GM19238 (cell line): ENCODE measurements around the gene ZNF133.
"Not testable (repeated sequence)": the region's sequence is repeated elsewhere in the genome, so short reads cannot be mapped to it uniquely, and the experiment has no call there.

Experiments
- DNase-seq: peaks from one replicate; pipeline ENCODE4 v3.0.0; 2011; ENCODE audit warnings: low spot score; ENCODE audit not compliant: insufficient read length

Gene ZNF133

GRCh38 chr20:18287915-18288748 lies at the start of gene ZNF133:
TSS of gene ZNF133 (plus strand) at chr20:18288527. CDS start at chr20:18305687, 17,160 bp downstream.
- DNase-seq, result peak; percentile 88

- DNase-seq, result no peak
Observed at GRCh38 chr20:18240997-18241396, 47.3 kb upstream of the ZNF133 start.

GRCh38 chr20:18243802-18244201 lies 44.5 kb upstream of the ZNF133 start:
- DNase-seq, result no peak

GRCh38 chr20:18248545-18248944 lies 39.8 kb upstream of the ZNF133 start:
- DNase-seq, result not testable (repeated sequence)

- no peak for DNase-seq
Observed at GRCh38 chr20:18250217-18250616, 38.1 kb upstream of the ZNF133 start.

- no peak for DNase-seq
Observed at GRCh38 chr20:18252597-18253451, 35.5 kb upstream of the ZNF133 start.

- no peak for DNase-seq
Observed at GRCh38 chr20:18254615-18255014, 33.7 kb upstream of the ZNF133 start.

- DNase-seq, result no peak
Observed at GRCh38 chr20:18255526-18255925, 32.8 kb upstream of the ZNF133 start.

- DNase-seq, result no peak
Observed at GRCh38 chr20:18256440-18257090, 31.8 kb upstream of the ZNF133 start.

GRCh38 chr20:18258126-18258860 lies 30.0 kb upstream of the ZNF133 start:
- no peak for DNase-seq

GRCh38 chr20:18259730-18260129 lies 28.6 kb upstream of the ZNF133 start:
- DNase-seq, result no peak

- DNase-seq, result no peak
Observed at GRCh38 chr20:18263723-18264122, 24.6 kb upstream of the ZNF133 start.

GRCh38 chr20:18265441-18265840 lies 22.9 kb upstream of the ZNF133 start:
- no peak for DNase-seq

- no peak for DNase-seq
Observed at GRCh38 chr20:18266282-18266681, 22.0 kb upstream of the ZNF133 start.

- no peak for DNase-seq
Observed at GRCh38 chr20:18267815-18268214, 20.5 kb upstream of the ZNF133 start.

GRCh38 chr20:18271160-18271559 lies 17.2 kb upstream of the ZNF133 start:
- no peak for DNase-seq

- no peak for DNase-seq
Observed at GRCh38 chr20:18272451-18272850, 15.9 kb upstream of the ZNF133 start.

GRCh38 chr20:18273738-18274137 lies 14.6 kb upstream of the ZNF133 start:
- no peak for DNase-seq

GRCh38 chr20:18275960-18276359 lies 12.4 kb upstream of the ZNF133 start:
- DNase-seq, result not testable (repeated sequence)

GRCh38 chr20:18276821-18277220 lies 11.5 kb upstream of the ZNF133 start:
- DNase-seq, result peak; percentile 23

GRCh38 chr20:18279242-18279641 lies 9.1 kb upstream of the ZNF133 start:
- no peak for DNase-seq
